GM19324 (cell line): ENCODE data around the gene LUC7L2.
"Not testable (repeated sequence)": the region's sequence is repeated elsewhere in the genome, so short reads cannot be mapped to it uniquely, and the experiment has no call there.

Experiments
- ATAC-seq: cut with Tn5 transposase; IDR thresholded peaks from one replicate; pipeline ENCODE4 v1.9.1; 2021; ENCODE audit warnings: mild to moderate bottlenecking, moderate library complexity; ENCODE audit not compliant: unreplicated experiment, low FRiP score

Gene LUC7L2

DNA sequence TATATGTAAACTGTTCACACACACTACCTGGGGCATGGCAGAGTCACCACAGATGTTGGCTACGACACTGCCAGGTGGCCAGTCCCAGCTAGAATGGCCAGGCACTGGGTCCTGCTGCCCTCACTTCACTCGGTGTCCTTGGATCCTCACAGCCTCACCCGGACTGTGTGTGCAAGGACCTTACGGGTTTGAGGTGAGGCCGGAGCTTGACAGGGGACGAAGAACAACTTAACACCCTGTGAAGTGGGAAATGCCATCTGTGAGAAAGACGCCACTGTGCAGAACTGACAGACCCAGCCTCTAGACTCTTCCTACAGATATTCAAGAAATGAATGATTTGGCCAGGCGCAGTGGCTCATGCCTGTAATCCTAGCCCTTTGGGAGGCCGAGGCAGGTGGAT, 77.1 kb downstream of the LUC7L2 start:
- no peak for ATAC-seq

DNA sequence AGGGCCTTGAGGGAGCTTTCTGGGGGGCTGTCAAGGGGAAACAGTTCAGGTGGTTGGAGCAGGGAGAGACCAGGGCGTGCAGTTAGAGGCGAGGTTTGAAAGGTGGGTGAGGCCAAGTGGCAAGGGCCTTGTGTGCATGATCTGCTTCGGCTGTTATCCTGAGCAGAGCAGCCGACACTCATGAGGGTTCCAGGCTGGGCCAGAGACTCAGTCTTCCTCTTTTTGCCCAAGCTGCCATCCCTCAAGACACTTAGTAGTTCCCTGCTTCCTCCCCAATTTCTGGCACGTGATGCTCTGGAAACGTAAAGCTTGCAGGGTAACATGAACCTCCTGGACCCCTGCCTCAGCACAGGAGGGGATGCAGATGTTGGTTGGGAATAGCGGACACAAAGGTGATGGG, 79.7 kb downstream of the LUC7L2 start:
- no peak for ATAC-seq

DNA sequence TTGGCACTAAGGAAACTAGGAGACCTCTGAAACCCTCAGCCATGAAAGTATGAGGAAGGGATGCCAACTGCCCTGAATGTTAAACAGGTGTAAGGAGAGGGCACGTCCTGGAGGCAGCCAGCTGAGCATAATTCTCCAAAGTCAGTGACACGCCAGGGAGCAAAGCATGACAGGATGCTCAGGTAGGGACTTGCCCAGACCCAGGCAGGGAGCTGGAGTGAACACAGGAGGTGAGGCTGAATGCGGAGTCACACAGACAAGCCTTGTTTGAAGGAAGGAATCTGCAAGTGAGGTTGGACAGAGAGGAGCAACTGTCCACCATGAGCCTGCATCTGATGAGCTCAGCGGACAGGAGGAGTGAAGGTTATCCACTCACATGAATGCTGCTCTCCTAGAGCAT, 82.3 kb downstream of the LUC7L2 start:
- no peak for ATAC-seq

DNA sequence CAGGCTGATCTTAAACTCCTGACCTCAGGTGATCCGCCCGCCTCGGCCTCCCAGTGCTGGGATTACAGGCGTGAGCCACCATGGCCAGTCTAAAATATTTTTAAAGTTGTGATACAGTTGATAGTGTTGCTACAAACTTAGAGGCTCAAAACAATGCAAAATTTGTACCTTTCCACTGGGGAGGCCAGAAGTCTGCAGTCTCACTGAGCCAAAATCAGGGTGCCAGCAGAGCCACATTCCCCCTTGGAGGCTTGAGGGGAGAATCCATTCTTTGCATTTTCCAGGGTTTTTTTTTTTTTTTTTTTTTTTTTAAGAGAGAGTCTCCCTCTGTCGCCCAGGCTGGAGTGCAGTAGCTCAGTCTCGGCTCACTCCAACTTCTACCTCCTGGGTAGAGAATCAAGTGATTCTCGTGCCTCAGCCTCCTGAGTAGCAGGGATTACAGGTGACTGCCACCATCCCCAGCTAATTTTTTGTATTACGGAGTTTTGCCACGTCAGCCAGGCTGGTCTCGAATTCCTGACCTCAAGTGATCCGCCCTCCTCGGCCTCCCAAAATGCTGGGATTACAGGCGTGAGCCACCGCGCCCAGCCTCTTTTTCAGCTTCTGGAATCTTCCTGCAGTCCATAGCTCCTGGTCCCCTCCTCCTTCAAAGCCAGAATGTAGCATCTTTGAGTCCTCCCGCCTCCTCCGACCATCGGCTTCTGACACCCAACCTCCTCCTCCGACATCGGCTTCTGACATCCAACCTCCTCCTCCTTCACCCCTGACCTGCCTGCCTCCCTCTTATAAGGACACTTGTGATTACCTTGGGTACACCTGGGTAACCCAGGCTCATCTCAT, 86.6 kb downstream of the LUC7L2 start:
- ATAC-seq, result no peak

DNA sequence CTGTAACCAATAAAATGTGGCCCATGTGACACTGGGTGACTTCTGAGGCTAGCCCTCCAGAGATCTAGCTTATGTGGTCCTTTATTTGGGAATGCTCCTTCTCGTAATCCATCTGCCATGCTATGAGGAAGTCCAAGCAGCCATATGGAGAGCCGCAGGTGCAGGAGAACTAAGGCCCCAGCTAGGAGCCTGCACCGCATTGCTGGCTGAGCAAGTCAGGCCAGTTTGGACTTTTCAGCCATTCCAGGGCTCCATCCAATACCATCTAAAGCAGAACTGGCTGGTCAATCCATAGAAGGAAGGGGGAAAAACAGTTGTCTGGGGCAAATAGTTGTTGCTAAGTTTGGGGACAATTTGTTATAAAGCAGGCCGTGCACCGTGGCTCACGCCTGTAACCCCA, 91.2 kb downstream of the LUC7L2 start:
- no peak for ATAC-seq

DNA sequence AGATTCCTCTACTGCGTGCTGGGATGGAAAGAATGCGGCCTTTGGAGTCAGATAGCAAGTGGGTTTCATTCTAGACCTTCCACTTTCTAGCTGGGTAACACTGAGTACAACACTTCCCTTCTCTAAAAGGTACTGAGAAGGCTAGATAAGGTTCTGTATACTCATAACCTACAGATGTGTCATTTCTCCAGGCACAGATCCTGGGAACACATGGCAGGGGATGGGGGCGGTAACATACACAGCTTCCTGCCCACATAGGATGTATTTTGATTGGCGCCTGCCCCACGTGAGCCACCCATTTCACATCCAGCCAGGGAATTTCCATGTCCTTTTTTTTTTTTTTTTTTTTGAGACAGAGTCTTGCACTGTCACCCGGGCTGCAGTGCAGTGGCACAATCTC, 91.9 kb downstream of the LUC7L2 start:
- ATAC-seq, result no peak

DNA sequence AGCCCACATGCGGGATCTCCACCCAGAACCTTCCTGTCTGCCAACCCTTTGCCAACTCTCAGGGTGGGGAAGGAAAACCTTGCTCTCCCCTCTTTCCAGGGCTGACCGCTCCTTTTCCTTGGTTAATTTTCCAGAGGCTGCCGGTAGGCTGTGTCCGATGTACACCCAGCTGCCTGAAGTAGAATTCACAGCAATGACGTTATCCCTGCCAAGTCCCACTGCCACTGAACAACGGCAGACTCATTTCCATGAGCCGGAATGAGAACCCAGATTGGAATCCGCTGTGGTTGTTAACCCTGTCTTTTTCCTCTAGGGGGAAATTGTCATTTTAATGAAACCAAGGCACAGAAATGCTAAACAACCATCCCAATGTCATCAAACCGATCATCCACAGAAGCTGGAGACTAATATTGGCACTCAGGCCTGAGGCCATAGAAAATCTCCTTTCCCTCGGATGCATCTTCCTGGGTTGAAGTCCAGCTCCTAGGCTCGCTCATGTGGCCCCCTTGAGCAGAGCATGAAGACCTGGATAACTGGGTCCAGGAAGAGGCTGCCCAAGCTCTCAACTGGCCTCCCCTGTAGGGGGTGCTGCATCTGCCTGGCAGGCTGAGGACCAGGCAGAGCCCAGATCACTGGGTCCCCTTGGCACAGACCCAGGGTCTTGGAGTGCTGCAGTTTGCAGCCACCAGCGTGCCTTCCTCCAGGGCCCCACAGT, 93.4 kb downstream of the LUC7L2 start:
- no peak for ATAC-seq

DNA sequence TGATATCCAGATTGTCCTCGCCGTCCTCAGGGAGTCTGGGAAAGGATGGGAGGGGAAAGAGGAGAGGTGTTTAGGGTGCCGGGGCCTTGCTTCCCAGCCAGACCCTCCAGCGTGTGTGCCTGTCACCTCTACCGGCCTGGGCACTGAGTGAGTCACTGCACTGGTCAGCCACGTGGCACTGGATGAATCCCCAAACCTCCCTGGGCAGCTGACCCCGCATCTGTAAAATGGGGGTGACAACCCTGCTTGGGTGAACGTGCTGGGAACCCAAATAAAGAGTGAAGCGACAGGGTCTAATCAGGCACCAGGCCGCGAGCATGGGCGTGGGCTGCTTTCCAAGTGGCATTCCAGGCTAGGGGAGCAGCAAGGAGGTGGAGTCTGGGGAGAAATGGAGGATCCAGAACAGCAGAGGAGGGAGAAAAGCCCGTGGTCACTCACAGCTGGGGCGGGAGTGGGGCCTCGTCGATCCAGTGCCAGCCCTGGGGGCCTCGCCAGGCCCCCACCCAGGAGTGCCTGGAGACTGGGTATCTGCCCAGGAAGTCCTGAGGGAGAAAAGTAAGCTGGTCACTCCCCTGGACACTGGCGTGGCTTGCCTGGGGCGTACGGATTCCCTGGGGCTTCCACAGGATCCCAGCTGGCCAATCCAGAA, 94.1 kb downstream of the LUC7L2 start:
- ATAC-seq, result no peak

DNA sequence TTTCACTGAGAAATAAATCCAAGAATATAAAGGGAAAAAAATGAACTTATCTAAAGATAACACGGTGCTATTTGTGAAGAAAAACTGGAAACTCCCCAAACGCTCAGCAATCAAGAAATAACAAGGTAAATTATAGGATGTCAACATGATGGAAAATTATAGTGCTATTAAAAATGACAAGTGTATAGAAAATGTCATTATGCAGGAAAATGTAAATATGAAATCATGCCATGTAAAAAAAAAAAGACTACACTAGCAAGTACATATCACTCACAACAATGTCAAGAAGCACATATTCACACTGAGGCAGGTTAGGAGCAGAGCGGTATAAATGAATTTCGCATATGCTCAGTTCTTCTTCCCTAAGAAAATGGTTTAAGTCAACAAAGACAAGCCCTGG, 96.1 kb downstream of the LUC7L2 start:
- no peak for ATAC-seq

DNA sequence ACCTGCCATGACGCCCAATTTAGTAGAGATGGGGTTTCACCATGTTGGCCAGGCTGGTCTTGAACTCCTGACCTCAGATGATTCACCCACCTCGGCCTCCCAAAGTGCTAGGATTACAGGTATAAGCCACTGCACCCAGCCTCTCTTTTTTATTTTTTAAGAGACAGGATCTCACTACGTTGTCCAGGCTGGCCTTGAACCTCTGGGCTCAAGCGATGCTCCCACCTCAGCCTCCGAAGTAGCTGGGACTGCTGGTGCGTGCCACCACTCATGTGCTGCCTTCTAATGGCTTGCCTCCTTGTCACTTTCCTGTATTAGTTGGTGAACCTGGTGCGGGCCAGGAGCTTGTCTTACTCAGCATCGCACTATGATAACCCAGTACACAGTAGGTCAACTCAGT, 96.8 kb downstream of the LUC7L2 start:
- ATAC-seq, result no peak

DNA sequence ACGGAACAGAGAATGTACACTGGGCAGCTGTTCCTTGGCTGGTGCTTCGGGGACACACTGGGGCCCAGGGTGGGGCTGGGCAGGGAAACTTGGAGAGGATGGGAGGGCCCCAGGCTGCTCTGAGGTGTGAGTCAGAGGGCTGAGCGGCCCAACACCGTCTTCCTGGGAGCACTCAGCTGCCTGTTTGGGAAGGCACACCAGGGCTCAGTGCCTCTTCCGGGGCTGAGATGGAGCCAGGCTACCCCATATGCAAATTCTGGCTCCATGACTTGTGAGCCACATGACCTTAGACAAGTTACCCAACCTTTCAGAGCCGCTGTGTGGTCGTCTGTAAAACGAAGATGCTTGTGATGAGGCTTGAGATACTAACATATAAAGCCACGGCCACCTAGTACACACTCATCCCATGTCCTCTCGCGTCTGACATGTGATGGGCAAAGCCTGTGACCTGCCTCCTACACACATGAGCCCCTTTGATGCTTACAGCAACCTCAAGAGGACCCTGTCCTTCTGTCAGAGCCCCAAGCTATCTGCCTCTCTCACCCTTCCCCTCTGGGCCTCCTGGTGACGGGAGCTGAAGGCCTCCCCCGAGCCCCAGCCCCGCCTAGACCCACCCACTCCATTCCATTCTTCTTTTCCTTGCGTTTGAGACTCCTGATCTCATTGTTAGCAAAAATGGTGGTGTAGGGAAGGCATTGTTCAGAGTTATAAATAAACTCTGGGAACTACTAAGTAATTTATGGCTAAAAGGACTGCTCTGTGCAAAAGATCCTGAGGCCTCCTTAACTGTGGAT, 97.7 kb downstream of the LUC7L2 start:
- ATAC-seq, result no peak

DNA sequence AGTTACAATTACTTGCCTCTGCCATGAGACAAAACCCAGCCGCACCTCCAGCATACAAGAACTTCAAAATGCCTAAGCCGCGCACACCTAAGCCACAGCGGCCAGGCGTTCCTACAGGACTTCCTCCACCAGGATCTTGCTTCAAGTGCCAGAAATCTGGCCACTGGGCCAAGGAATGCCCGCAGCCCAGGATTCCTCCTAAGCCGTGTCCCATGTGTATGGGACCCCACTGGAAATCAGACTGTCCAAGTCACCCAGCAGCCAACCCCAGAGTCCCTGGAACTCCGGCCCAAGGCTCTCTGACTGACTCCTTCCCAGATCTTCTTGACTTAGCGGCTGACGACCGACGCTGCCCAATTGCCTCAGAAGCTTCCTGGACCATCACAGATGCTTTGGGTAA, 103.7 kb downstream of the LUC7L2 start:
- ATAC-seq, result not testable (repeated sequence)

DNA sequence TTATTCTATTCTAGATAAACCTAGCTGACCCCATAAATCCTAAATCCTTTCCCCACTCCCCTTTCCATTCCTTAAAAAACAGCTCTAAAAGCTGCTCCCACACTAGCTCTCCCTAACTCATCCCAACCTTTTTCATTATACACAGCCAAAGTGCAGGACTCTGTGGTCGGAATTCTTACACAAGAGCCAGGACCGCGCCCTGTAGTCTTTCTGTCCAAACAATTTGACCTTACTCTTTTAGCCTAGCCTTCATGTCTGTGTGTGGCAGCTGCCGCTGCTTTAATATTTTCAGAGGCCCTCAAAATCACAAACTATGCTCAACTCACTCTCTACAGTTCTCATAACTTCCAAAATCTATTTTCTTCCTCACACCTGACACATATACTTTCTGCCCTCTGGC, 104.8 kb downstream of the LUC7L2 start:
- not testable (repeated sequence) for ATAC-seq

DNA sequence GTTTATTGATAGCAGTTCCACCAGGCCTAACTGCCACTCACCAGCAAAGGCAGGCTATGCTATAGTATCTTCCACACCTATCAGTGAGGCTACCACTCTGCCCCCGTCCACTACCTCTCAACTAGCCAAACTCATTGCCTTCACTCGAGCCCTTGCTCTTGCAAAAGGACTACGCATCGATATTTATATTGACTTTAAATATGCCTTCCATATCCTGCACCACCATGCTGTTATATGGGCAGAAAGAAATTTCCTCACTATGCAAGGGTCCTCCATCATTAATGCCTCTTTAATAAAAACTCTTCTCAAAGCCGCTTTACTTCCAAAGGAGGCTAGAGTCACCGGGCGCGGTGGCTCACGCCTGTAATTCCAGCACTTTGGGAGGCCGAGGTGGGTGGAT, 105.4 kb downstream of the LUC7L2 start:
- not testable (repeated sequence) for ATAC-seq

DNA sequence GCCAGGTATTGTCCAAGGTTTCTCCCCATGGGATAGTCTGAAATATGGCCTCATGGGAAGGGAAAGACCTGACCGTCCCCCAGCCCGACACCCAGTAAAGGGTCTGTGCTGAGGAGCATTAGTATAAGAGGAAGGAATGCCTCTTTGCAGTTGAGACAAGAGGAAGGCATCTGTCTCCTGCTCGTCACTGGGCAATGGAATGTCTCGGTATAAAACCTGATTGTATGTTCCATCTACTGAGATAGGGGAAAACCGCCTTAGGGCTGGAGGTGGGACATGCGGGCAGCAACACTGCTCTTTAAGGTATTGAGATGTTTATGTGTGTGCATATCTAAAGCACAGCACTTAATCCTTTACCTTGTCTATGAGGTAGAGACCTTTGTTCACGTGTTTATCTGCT, 108.0 kb downstream of the LUC7L2 start:
- ATAC-seq, result not testable (repeated sequence)

DNA sequence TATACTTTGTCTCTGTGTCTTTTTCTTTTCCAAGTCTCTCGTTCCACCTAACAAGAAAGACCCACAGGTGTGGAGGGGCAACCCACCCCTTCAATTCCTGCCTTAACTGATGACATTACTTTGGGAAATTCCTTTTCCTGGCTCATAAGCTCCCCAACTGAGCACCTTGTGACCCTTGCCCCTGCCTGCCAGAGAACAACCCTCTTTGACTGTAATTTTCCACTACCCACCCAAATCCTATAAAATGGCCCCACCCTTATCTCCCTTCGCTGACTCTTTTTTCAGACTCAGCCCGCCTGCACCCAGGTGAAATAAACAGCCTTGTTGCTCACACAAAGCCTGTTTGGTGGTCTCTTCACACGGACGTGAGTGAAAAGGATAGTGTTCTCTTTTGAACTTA, 108.6 kb downstream of the LUC7L2 start:
- not testable (repeated sequence) for ATAC-seq

DNA sequence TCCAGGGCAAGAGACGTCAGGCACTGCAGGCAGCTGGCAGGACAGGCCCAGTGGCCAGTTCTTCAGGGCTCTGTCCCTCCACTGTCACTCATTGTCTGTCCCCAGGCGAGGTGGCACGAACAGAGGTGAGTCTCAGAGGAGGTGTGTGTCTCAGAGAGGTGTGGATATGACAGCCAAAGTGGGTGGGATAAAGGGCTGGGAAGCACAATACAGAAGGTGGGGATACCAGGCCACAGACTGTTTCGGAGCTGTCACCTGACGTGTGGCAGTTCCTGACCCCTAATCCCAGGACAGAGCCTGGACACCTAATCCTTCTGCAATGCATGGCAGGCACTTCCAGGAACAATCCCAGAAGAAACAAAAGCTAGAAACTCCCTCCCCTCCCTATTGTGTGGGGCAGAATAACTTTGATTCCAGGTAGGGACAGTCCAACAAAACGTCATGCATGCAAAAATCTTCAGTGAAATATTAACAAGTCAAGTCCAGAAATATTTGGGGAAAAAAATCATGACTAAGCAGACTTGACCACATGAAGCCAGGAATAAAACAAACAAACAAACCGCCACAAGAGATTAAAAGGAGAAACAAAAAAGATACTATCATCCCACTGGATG, 112.2 kb downstream of the LUC7L2 start:
- ATAC-seq, result no peak
